Measurements from ENCODE around the gene CFAP97D2. TPM values are rescaled to one million over a fixed set of nuclear protein-coding genes. Genes with fewer than 3 reads are reported as not detected.

The CFAP97D2 gene
- total and polyA plus RNA-seq, 2 of the 13 experiments (the other 11 are each of a cell fraction or from before 2014, with no cell fraction given) = not detected

DNA sequence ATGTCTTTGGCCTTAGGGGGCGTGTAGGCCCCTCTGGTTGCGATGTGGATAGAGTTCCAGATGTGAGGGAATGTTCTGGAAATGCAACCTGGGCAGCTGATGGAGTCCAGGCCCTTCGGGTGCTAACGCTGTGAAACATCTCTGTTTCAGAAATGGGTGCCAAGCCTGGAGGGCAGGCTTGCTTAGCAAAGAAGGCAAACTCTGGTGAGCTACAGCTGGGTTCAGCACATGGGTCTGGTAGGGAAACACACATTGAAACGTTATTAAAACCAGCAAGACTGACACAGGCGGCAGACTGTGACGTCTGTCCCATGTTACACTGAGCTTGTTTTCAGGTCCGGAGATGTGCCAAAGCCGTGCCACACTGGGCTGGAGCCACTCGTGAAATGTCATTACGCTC is 47.0 kb downstream of the CFAP97D2 start:
- POLR2A ChIA-PET = no interaction called here
- TF ChIP-seq, protein P1, sequence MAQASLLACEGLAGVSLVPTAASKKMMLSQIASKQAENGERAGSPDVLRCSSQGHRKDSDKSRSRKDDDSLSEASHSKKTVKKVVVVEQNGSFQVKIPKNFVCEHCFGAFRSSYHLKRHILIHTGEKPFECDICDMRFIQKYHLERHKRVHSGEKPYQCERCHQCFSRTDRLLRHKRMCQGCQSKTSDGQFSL (CRISPR knock-in tag; IDR thresholded peaks at IDR 0.05) = no peak
- no peak for TF ChIP-seq WIZ (CRISPR knock-in tag; IDR thresholded peaks at IDR 0.05)
- no peak for TF ChIP-seq CHD2 (IDR thresholded peaks at IDR 0.05; ENCODE audit: low read depth, low read length)
- no peak for TF ChIP-seq ZNF329 (CRISPR knock-in tag; IDR thresholded peaks at IDR 0.05; ENCODE audit: low read depth)
- TF ChIP-seq ZNF224 (CRISPR knock-in tag; IDR thresholded peaks at IDR 0.05) = no peak
- no peak for TF ChIP-seq SATB2 (CRISPR knock-in tag; IDR thresholded peaks at IDR 0.05)
- TF ChIP-seq ZNF484 (CRISPR knock-in tag; IDR thresholded peaks at IDR 0.05; ENCODE audit: borderline replicate concordance, low read depth) = no peak
- no peak for TF ChIP-seq ZFY (CRISPR knock-in tag; IDR thresholded peaks at IDR 0.05)
- no peak for TF ChIP-seq IRX3 (CRISPR knock-in tag; IDR thresholded peaks at IDR 0.05; ENCODE audit: borderline replicate concordance, low read depth)
- TF ChIP-seq NAIF1 (CRISPR knock-in tag; IDR thresholded peaks at IDR 0.05; ENCODE audit: borderline replicate concordance) = no peak
- no peak for TF ChIP-seq FUBP1 (CRISPR knock-in tag; IDR thresholded peaks at IDR 0.05; ENCODE audit: borderline replicate concordance)
- no peak for TF ChIP-seq THRA (CRISPR knock-in tag; IDR thresholded peaks at IDR 0.05; ENCODE audit: borderline replicate concordance)
- FAIRE-seq (no peak), ATAC-seq (no peak; the same call in 2 of the 3 replicates), DNase-seq (ENCODE audit: low spot score) (no peak)
- H3K9me3 ChIP-seq (ENCODE audit: low read length) = no peaks in the 10 kb centered on the region
- no peak overlapping the region for H3K27ac ChIP-seq (ENCODE audit: extremely low read length, insufficient read depth, low read length)
- CTCF ChIA-PET (ENCODE audit: low intra/inter-chr PET ratio, low total read pairs) = interaction anchor here (0.7 to 1.9 kb wide), 7 partner anchors 82 to 501 kb away, joined by 3 to 12 read pairs (median 4); no protein-coding TSS in a partner anchor
- in situ Hi-C loops (cut with HindIII; ENCODE audit: extremely low pct_ligation_motif_present, low pct_unique_long_range_greater_than_20kb) = loop anchor here (5.0 kb wide), 1 partner anchor 84 kb away; no protein-coding TSS in a partner anchor
- H3K79me2 ChIP-seq (ENCODE audit: insufficient read depth, low read length) = no peaks in the 10 kb centered on the region
- H3K4me1 ChIP-seq (ENCODE audit: insufficient read depth, low read length) = no peaks in the 10 kb centered on the region
- H3K4me3 ChIP-seq (replicated peaks in 1 of 3; ENCODE audit: insufficient read depth in 1 of 3, low read depth in 2 of 3, low read length in 3 of 3) = no peak overlapping the region
- H3K36me3 ChIP-seq (replicated peaks in 1 of 2; ENCODE audit: control insufficient read depth in 1 of 2, insufficient read depth in 2 of 2, low read length in 2 of 2) = no peaks in the 10 kb centered on the region
- no peaks in the 10 kb centered on the region for H4K20me1 ChIP-seq (ENCODE audit: insufficient read depth, low read length)
- H2AFZ ChIP-seq (ENCODE audit: low read length) = no peak overlapping the region
- BruUV-seq (replicated peaks) = no TSS peak
- H3K27me3 ChIP-seq (ENCODE audit: control insufficient read depth in 1 of 2, insufficient read depth in 2 of 2, low read length in 2 of 2) = peaks cover 6 to 52% of the 10 kb centered on the region in 2 experiments
- H3K4me2 ChIP-seq (ENCODE audit: low read depth, low read length) = no peak overlapping the region
- 40% methylated on average over 8 of the region's 11 CpGs for WGBS (ENCODE audit: low lambda C conversion rate)
- intact Hi-C loops (cut with micrococcal nuclease; ENCODE audit: unreplicated experiment) = loop anchor here (1.0 kb wide), 1 partner anchor 83 kb away; no protein-coding TSS in a partner anchor
- no peak overlapping the region for H3K9ac ChIP-seq (ENCODE audit: insufficient read depth, low read depth, low read length)

All from HepG2 (cell line).